Prostate gland (tissue), 2 donors: Measurements from ENCODE around the gene PTPRM. TPM values are rescaled to one million over a fixed set of nuclear protein-coding genes. Genes with fewer than 3 reads are reported as not detected.

Source experiments
- DNase-seq: peaks from one replicate; pipeline ENCODE4 v3.0.0-alpha.2; 2019; ENCODE audit warnings: low spot score
- H3K27ac ChIP-seq, 2 donors: fragments of 200-600 bp; sonication (generic); 2 replicates each; pipeline ENCODE4 v1.5.1; 2017 to 2019
- H3K27me3 ChIP-seq: fragments of 200-600 bp; sonication (generic); replicated peaks from 2 replicates; pipeline ENCODE4 v1.5.1; 2019; ENCODE audit not compliant: insufficient read depth
- H3K36me3 ChIP-seq, 2 donors: fragments of 200-600 bp; sonication (generic); 1 replicate in 1 of 2; 2 replicates in 1 of 2; pipeline versions ENCODE4 v1.5.1 to v1.8.1; 2017 to 2019
- H3K4me1 ChIP-seq: fragments of 200-600 bp; sonication (generic); replicated peaks from 2 replicates; pipeline ENCODE4 v1.5.1; 2019
- H3K4me3 ChIP-seq, 2 donors: fragments of 200-600 bp; sonication (generic); 2 replicates each; pipeline ENCODE4 v1.5.1; 2017 to 2019
- H3K9me3 ChIP-seq: fragments of 200-600 bp; sonication (generic); 2 replicates; pipeline ENCODE4 v1.5.1; 2017
- POLR2A ChIP-seq: fragments of 450-650 bp; IDR thresholded peaks from one replicate; pipeline ENCODE4 v1.6.1; 2016; ENCODE audit warnings: antibody characterized with exemption, mild to moderate bottlenecking
- POLR2AphosphoS5 ChIP-seq: sonication (generic); formaldehyde crosslinking; IDR thresholded peaks from one replicate; pipeline ENCODE4 v1.6.1; 2017; ENCODE audit warnings: antibody characterized with exemption
- WGBS: methylation state at CpG from one replicate; pipeline ENCODE4 v1.1.5; 2018; 5-methylcytosine and 5-hydroxymethylcytosine counted together
- intact Hi-C: fragments of 100-400 bp; cut with DNase I; formaldehyde crosslinking; loops from one replicate; pipeline ENCODE4 v1.14.2; 2022
- total RNA-seq, 2 donors: library from RNA; depleted of rRNA; stranded (reverse); fragments of >200 nt; gene quantifications; one replicate each; pipeline ENCODE4 v1.1.0, GENCODE V29; 2016
- TF ChIP-seq, protein P1 (sequence below), 4 experiments: fragments of 200-600 bp in 2 of 4; fragments of 450-650 bp in 2 of 4; sonication (generic) in 2 of 4; IDR thresholded peaks; 1 replicate in 3 of 4; 2 replicates in 1 of 4; pipeline ENCODE4 v1.5.1; 2016 to 2019; ENCODE audit warnings: antibody characterized with exemption in 4 of 4, mild to moderate bottlenecking in 2 of 4, moderate library complexity in 2 of 4

The PTPRM gene
- total RNA-seq, 2 donors from 2014 or later = 32.9 to 92.6 TPM

DNA sequence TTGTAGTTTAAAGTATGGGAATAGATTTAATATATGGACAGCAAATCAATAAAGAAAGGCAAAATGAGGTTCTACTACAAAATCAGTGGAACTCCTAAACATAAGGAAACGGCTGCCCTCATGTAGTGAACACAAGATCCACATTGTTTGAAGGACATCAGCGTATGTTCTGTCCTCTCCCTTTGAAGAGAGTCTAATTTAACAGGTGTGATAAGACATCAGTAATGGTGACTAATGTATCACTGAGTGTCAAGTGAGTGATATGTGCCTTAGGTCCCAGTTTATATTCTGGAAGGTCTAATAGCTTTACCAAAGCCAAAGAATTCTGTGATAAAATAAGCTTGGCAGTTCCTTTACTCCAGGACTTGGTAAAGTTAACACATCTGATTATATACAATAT lies 248.7 kb downstream of the PTPRM start:
- no peak overlapping the region for H3K4me3 ChIP-seq
- WGBS = 92% methylated on average over 2 of the region's 2 CpGs
- no peak overlapping the region for H3K27ac ChIP-seq
- no peak for DNase-seq
- H3K27me3 ChIP-seq = no peaks in the 10 kb centered on the region
- TF ChIP-seq, protein P1, sequence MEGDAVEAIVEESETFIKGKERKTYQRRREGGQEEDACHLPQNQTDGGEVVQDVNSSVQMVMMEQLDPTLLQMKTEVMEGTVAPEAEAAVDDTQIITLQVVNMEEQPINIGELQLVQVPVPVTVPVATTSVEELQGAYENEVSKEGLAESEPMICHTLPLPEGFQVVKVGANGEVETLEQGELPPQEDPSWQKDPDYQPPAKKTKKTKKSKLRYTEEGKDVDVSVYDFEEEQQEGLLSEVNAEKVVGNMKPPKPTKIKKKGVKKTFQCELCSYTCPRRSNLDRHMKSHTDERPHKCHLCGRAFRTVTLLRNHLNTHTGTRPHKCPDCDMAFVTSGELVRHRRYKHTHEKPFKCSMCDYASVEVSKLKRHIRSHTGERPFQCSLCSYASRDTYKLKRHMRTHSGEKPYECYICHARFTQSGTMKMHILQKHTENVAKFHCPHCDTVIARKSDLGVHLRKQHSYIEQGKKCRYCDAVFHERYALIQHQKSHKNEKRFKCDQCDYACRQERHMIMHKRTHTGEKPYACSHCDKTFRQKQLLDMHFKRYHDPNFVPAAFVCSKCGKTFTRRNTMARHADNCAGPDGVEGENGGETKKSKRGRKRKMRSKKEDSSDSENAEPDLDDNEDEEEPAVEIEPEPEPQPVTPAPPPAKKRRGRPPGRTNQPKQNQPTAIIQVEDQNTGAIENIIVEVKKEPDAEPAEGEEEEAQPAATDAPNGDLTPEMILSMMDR (IDR thresholded peaks at IDR 0.05) = no peak
- TF ChIP-seq POLR2AphosphoS5 (no peak), POLR2A (no peak)
- no peaks in the 10 kb centered on the region for H3K4me1 ChIP-seq
- intact Hi-C loops = no loop called here
- peaks cover 3% of the 10 kb centered on the region for H3K9me3 ChIP-seq
- H3K36me3 ChIP-seq = no peaks in the 10 kb centered on the region

DNA sequence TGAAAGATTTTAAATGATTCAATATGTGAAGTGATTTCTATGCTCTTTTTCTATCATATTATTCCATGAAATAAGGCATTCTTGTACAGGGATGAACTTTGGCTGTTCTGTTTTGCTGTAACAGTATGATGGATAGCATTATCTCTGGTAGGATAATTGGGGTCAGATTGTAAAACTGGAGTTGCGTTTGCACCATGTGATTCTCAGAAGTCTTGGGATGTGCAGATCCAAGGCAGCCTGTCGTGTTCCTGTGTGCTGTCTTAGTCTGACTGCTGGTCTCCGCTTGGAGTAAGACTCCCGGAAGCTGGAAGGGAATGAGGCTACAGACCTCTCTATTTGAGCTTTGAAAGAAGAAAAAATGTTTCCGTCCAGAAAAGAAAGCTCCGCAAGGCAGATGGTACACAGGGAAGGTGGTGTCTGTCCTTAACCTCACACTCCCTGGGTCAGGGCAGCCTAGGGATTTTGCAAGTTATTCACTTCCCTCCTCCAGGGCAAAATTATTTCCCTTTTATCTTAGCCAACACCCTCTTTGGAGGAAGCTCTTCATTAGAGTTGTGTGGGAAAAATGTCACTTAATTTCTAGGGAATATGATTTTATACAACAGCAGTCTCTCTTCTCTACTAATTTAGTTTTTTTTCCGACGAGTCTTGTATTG lies 250.6 kb downstream of the PTPRM start:
- no peak for TF ChIP-seq POLR2AphosphoS5
- no peak for TF ChIP-seq POLR2A
- TF ChIP-seq, protein P1 (IDR thresholded peaks at IDR 0.05) = no peak
- Histone ChIP-seq H3K4me1 (no peaks in the 10 kb centered on the region), H3K9me3 (peaks cover 3% of the 10 kb centered on the region), H3K27ac (no peak overlapping the region), H3K4me3 (no peak overlapping the region), H3K36me3 (no peaks in the 10 kb centered on the region), H3K27me3 (no peaks in the 10 kb centered on the region)
- intact Hi-C loops = no loop called here
- no peak for DNase-seq
- WGBS = 60% methylated on average over 8 of the region's 8 CpGs

DNA sequence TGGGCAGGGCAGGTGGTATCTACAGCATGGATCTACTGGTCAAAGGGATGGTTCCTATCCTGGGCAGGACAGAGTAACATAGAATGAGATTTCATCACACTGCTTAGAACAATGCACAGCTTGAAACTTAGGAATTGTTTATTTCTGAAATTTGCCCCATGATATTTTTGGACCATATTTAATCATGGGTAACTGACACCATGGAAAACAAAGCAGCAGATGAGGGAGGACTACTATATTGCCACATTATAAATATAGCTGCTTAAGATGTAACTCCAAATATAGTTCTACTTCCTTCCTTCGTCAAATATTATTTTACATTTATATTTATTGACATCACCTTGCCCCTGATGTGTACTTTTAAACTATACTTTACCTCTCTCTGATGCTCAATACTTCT lies 254.7 kb downstream of the PTPRM start:
- Histone ChIP-seq H3K4me3 (no peak overlapping the region), H3K36me3 (no peaks in the 10 kb centered on the region), H3K27me3 (no peaks in the 10 kb centered on the region), H3K4me1 (no peaks in the 10 kb centered on the region), H3K27ac (no peak overlapping the region), H3K9me3 (no peaks in the 10 kb centered on the region)
- DNase-seq = no peak
- intact Hi-C loops = no loop called here
- 88% methylated on average over 1 of the region's 1 CpG for WGBS
- TF ChIP-seq POLR2A = no peak
- TF ChIP-seq, protein P1 (IDR thresholded peaks at IDR 0.05) = no peak
- no peak for TF ChIP-seq POLR2AphosphoS5

DNA sequence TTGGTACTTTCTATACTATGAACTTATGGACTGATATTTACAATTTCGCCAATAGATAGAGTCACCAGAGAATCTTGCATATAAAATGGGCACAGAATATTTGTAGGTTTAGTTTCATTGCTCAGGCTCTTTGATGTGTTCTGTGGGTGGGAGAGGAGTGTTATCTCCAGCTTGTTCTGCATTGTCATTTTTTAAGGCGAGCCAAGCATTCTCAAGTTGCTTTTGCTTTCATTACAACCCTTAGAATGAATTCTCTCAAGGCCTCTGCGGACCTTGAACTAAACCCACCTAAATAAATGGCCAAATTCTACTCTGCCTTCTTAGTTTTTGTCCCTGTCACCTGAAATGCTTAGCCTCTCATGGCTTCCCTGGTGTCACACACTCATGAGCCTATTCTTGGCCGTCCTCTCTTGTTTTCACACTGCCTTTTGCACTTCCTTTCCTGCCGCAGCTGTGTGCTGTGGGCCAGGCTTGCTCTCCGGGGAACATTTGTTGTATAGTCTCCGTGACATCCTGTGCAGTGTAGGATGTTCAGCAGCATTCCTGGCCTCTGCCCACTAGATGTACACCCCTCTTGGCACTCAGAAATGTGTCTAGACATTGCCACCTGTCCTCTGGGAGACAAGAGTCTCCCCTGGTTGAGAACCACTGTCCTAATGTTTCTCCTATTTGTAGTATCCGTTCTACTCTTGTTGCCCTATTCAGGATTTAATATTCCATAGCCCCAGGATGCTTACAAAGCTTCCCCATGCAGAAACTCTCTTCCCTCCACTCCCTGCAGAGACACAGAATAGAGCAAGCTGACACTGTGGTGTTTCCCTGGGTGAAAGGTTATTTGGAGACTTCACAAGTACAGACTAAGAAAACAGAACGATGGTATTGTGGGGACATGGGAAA lies 255.6 kb downstream of the PTPRM start:
- peak overlapping the region in 1 of 2 donors; percentile 14 for H3K27ac ChIP-seq

More for the DNA sequence above, 255.6 kb downstream of the PTPRM start:
- TF ChIP-seq POLR2A (no peak), POLR2AphosphoS5 (no peak)
- TF ChIP-seq, protein P1 (IDR thresholded peaks at IDR 0.05) = no peak
- 52% methylated on average over 9 of the region's 9 CpGs for WGBS
- H3K27me3 ChIP-seq = no peaks in the 10 kb centered on the region
- H3K9me3 ChIP-seq = no peaks in the 10 kb centered on the region
- H3K36me3 ChIP-seq = no peaks in the 10 kb centered on the region
- intact Hi-C loops = no loop called here
- DNase-seq = no peak
- no peaks in the 10 kb centered on the region for H3K4me1 ChIP-seq
- H3K4me3 ChIP-seq = no peak overlapping the region
